Middle frontal gyrus (tissue), 1 donor: Measurements from ENCODE around the gene EFHC1.

ENCODE experiments used
- DNase-seq: peaks from one replicate; pipeline ENCODE4 v3.0.0-alpha.2; 2015; ENCODE audit warnings: low spot score; ENCODE audit errors: extremely low spot score

EFHC1 gene

DNA sequence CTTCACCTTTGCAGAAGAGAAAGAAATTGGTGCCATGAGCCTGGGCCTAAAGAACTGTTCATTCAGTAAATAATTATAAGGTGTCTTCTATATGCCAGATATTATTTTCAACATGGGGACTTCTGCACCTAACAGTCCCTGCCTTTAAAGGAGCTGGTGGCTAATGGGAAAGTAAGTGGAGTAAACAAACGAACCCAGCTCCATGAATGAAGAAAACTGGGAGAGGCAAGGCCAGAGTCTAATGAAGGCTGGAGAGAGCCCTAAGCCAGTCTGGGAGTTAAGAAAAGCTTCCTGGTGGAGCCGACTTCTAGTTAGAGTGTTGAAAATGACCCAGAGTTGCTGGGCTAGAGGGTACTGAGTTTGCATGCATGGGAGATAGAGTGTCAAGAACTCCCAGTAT lies 24.2 kb upstream of the EFHC1 start:
- no peak for DNase-seq

DNA sequence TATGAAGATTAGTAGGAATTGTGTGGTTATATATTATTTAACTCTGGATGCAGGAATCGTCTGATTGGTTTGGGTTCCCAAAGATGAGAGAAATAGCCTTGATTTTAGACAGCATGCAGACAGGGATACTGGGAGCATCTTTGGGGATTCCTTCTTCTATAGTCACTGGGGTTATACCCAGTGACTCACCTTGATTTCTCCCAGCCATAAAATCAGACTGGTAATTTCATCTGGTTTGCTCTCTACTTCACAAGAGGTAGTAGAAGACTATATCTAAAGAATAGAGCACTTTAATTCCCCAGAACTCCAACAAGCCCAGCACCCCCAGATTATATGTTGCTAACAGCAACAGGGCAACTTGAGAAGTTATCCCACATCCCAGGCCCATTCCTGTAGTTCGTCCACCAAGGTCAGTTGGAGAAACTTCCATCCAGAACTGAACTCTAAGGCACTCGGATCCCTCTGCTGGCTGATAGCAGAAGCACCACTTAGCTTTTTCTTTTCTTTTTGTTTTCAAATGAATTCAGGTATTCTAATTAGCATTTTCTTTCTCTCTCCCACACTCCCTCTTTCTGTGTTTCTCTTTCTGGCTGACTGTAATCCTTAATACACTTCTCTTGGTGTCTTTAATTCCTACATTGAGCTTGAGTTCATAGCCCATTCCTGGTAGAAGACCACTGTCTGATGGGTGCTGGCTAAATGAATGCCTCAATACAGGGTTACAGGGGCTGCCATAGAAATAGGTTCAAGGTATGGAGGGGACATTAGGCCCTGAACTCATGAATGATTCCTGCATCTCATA lies 20.4 kb upstream of the EFHC1 start:
- no peak for DNase-seq

- DNase-seq = no peak
Observed at GRCh38 chr6:52400313-52401041, 19.7 kb upstream of the EFHC1 start.

DNA sequence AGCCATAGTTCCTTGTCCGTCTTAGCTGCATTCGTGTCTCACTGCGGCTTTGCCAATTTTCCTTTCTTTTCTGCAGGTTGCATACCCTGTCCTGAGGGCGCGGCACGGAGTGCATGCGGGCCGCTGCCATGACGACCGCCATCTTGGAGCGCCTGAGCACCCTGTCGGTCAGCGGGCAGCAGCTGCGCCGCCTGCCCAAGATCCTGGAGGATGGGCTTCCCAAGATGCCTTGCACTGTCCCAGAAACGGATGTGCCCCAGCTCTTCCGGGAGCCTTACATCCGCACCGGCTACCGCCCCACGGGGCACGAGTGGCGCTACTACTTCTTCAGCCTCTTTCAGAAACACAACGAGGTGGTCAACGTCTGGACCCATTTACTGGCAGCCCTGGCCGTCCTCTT lies 17.1 kb upstream of the EFHC1 start:
- no peak for DNase-seq

DNA sequence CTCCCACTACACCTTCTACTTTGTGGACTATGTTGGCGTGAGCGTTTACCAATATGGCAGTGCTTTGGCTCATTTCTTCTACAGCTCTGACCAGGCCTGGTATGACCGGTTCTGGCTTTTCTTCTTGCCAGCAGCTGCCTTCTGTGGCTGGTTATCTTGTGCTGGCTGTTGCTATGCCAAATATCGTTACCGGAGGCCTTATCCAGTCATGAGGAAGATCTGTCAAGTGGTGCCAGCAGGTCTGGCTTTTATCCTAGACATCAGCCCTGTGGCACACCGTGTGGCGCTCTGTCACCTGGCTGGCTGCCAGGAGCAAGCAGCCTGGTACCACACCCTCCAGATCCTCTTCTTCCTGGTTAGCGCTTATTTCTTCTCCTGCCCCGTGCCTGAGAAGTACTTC lies 16.5 kb upstream of the EFHC1 start:
- no peak for DNase-seq

- no peak for DNase-seq
Observed at GRCh38 chr6:52405243-52405642, 14.9 kb upstream of the EFHC1 start.

- DNase-seq = no peak
Observed at GRCh38 chr6:52407467-52407866, 12.7 kb upstream of the EFHC1 start.

- DNase-seq = no peak
Observed at GRCh38 chr6:52409499-52409898, 10.6 kb upstream of the EFHC1 start.

GRCh38 chr6:52410979-52411378 lies 9.2 kb upstream of the EFHC1 start:
- DNase-seq = no peak

GRCh38 chr6:52411911-52412310 lies 8.2 kb upstream of the EFHC1 start:
- no peak for DNase-seq

- no peak for DNase-seq
Observed at GRCh38 chr6:52415333-52415732, 4.8 kb upstream of the EFHC1 start.

GRCh38 chr6:52415917-52416628 lies 4.1 kb upstream of the EFHC1 start:
- no peak for DNase-seq

DNA sequence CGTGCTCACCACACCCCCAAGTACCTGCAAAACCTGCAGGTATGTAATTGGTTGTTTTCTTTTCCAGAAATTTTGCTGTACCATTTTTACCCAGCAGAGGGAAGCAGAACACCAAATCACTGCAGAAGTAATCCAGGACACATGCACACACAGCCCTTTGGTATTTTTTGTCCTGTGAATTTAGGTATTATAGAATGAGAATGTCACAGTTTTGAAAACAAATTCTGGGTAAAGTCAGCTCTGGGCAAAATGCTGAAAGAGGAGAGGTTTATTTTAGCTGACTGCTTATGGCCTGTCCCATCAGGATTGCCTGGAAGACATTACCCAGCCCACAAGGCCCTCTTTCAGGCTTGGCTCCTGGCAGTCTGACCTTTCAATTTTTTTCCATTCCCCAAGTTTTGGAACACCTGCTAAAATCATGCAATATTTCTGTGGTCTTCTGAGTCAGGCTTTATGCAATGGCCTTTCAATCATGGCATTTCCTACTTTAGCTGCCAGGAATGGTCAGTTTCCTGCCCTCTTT lies 3.5 kb upstream of the EFHC1 start:
- no peak for DNase-seq

- DNase-seq = no peak
Observed at GRCh38 chr6:52417675-52418111, 2.4 kb upstream of the EFHC1 start.

GRCh38 chr6:52418606-52419005 lies 1.5 kb upstream of the EFHC1 start:
- no peak for DNase-seq

DNA sequence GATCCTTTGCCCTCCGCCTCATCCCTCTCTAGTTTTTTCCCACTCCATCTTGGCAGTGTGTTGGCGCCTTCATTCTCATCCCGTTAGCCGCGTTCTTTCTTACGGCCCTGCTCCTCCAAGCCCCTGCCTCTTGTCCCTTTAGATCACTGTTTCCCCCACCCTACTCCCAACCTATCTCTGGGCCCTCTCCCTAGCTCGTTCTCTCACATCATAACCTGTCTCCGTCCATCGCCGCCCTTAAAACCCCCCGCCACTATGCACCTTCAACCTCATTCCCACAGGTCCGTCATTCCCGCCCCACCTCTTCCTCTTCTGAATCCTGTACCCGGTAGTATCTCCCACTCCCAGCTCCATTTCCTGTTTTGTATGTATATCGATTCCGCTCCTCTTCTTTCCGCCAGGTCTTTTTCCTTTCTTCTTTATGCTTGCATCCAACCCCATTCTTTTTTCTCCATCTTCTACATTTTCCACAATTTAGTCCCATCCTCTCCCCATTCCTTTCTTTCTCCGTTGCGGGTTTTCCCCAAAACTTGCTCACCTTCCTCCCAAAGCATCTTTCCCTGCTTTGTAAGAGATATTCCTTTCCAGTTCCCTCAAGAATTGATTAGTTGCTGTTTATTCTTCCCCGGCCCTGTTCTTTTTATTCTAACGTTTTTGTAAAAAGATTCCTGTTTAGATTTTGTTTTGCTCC lies 671 bp downstream of the EFHC1 start:
- no peak for DNase-seq

DNA sequence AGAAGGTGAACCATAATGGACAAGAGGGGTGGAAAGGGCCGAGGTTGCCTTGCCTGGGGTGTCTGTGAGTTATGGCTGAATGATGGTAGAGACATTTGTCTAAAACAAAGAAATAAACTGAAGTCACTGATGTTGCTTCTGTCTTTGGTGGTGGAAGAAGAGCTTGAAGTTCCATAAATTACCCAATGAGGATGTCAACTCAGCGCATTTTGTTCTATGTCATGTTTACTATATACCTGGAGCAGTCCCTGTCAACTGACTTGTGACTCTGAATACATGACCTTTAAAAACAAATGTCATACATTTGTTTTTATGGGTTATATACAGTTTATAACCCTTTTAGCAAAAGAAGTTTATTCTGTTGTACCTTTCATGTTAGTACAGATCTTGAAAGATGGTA lies 2.0 kb downstream of the EFHC1 start:
- no peak for DNase-seq

DNA sequence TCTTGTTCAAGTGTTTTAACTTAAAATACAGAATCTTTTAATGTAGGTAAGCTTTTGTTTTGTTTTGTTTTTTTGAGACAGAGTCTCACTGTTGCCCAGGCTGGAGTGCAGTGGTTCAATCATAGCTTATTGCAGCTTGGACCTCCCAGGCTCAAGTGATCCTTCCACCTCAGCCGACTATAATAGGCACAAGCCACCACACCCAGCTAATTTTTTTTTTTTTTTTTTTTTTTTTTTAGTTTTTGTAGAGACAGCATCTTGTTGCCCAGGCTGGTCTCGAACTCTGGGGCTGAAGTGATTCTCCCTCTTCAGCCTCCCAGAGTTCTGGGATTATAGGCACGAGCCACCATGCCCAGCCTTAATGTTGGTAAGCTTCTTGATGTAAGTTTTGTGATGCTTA lies 3.3 kb downstream of the EFHC1 start:
- DNase-seq = no peak

GRCh38 chr6:52423971-52424381 lies 3.8 kb downstream of the EFHC1 start:
- DNase-seq = no peak

DNA sequence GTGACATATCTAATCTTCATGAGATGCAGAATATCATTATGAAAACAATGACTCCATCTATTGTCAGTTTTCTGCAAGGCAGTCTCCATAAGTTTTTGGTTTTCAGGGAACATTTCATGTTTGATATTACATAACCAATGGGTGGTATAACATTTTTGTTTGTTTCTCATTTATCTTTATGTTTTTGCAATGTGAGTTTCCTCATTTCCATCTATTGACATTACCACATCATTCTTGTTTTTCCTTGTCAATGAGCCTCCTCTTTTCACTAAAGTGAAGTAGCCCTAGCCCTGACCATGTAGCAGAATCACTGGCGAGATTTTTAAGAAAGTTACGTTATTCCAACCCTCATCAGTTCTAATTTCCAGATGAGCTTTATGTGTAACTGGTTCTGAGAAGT lies 4.4 kb downstream of the EFHC1 start:
- no peak for DNase-seq

DNA sequence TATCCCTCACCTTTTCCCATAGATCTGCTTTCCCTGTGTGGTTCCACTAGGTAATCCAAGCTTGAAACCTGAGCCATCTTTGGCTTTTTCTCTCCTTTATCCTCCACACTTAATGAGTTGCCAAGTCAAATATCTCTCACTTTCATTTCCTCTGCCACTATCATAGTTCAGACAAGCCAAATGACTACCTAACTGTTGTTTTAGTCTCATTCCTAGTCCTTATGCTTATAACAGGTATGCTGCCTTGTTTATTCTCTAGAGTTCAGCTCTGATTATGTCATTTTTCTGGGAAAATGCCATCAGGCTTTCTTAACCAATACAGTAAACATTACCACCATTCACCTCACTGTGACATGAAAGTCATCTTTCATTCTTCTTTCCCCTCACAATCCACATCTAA lies 6.5 kb downstream of the EFHC1 start:
- no peak for DNase-seq
